ENCODE results near the gene RASSF8.

RASSF8 gene

DNA sequence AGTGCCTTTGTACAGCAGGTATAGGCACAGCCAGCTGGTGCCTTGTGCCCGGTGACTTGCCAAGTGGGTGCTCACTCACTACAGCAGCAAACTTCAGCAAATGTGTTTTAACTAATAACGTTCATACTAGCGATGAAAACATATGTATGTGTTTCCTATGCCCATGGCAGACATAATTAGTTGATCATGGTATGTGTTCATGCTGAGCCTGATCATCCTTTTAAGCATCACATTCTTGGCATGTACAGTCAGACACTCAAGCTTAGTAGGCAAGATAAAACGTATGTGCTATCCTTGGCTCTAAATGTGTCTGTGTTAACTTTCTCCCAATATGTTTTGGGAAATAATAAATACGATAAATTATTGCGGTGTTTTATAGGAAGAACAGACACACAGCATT, 55.6 kb downstream of the RASSF8 start:
- DNase-seq (ENCODE audit: low spot score) = no peak
- TF ChIP-seq, protein P1, sequence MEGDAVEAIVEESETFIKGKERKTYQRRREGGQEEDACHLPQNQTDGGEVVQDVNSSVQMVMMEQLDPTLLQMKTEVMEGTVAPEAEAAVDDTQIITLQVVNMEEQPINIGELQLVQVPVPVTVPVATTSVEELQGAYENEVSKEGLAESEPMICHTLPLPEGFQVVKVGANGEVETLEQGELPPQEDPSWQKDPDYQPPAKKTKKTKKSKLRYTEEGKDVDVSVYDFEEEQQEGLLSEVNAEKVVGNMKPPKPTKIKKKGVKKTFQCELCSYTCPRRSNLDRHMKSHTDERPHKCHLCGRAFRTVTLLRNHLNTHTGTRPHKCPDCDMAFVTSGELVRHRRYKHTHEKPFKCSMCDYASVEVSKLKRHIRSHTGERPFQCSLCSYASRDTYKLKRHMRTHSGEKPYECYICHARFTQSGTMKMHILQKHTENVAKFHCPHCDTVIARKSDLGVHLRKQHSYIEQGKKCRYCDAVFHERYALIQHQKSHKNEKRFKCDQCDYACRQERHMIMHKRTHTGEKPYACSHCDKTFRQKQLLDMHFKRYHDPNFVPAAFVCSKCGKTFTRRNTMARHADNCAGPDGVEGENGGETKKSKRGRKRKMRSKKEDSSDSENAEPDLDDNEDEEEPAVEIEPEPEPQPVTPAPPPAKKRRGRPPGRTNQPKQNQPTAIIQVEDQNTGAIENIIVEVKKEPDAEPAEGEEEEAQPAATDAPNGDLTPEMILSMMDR (conservative IDR thresholded peaks at IDR 0.05; ENCODE audit: low read depth) = no peak
- ChIA-PET CTCF (no interaction called here), POLR2A (ENCODE audit: low non-redundant PET) (interaction anchor here (0.7 kb wide), 1 partner anchor 445 kb away, joined by 4 read pairs; no protein-coding TSS in a partner anchor)
- no peak overlapping the region for H3K27ac ChIP-seq

DNA sequence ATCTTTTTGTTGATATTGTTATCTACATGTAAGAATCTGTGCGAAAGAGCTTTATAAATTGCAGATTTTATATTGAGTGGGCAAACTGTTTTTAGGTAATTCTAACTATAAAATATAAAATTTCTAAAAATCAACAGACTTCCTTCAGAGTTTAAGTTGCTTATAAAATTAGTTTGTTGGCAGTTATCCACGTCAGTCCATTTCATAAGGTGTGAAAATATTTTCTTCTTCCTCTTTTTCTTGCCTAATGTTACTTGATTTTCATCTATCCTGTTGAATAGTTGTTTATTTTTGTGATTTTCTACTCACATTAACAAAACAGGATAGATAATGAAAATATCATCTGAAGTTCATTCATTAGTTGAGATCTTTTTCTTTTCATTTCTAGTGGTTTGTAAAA, 58.0 kb downstream of the RASSF8 start:
- CTCF ChIA-PET = interaction anchor here (0.6 kb wide), 1 partner anchor 515 kb away, joined by 3 read pairs; no protein-coding TSS in a partner anchor
- TF ChIP-seq, protein P1 (conservative IDR thresholded peaks at IDR 0.05; ENCODE audit: low read depth) = no peak
- DNase-seq (ENCODE audit: low spot score) = no peak
- no peak overlapping the region for H3K27ac ChIP-seq
- POLR2A ChIA-PET (ENCODE audit: low non-redundant PET) = no interaction called here

DNA sequence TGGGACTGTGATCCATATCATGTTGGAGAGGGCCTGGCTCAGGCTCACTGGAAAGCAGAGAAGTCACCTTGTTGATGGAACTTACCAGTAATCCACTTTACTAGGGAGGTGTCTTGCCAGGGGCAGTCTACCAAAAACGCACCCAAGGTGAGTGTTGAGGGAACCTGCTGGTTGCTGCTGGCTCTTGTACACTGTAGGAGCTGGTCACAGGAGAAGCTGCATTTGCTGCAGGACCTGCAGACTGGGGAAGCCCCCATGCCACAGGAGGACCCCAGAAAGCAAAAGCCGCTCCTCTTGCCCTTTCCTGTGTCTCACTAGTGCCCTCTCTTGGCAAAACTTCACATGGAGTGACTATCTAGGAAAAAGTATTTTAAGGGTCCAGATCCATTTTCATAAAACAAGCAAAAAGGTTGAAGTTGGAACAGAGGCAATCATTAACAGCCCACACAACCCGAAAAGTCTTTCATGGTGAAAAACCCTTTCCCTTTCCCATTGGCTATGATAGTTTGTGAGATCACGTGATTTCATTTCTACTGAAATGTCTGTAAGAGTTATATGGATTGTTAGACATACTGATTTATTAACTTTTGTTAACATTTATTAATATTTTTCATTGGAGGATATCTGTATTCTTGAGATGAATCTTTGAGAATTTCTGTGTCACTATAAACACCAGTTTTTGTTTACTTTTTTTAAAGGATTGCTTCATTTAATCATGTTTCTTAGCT, 59.2 kb downstream of the RASSF8 start:
- no peak for DNase-seq (ENCODE audit: low spot score)
- TF ChIP-seq, protein P1 (conservative IDR thresholded peaks at IDR 0.05; ENCODE audit: low read depth) = no peak
- ChIA-PET POLR2A (ENCODE audit: low non-redundant PET) (no interaction called here), CTCF (interaction anchor here (0.6 to 0.7 kb wide), 4 partner anchors 127 to 293 kb away, joined by 3 to 4 read pairs (median 3); no protein-coding TSS in a partner anchor)
- no peak overlapping the region for H3K27ac ChIP-seq

DNA sequence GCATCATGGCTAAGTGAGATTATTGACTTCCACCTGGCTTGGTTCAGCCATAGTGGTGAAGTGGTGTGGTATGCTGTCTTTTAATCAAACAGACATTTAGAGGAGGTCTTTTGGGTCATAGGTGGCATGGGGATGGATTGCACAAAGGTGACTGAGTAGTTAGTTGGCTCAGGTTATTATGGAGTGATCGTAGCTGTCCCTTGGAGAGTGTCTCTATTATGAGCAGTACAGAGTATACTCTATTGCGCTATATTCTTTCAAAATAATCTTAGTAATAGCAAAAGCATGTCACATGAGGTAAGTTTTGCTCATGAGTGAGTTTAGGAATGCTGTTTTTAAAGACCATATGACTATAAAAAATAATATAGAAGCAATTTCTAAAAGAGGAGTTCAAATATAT, 60.4 kb downstream of the RASSF8 start:
- no peak overlapping the region for H3K27ac ChIP-seq
- TF ChIP-seq, protein P1 (conservative IDR thresholded peaks at IDR 0.05; ENCODE audit: low read depth) = no peak
- CTCF ChIA-PET = no interaction called here
- no peak for DNase-seq (ENCODE audit: low spot score)
- POLR2A ChIA-PET (ENCODE audit: low non-redundant PET) = no interaction called here

DNA sequence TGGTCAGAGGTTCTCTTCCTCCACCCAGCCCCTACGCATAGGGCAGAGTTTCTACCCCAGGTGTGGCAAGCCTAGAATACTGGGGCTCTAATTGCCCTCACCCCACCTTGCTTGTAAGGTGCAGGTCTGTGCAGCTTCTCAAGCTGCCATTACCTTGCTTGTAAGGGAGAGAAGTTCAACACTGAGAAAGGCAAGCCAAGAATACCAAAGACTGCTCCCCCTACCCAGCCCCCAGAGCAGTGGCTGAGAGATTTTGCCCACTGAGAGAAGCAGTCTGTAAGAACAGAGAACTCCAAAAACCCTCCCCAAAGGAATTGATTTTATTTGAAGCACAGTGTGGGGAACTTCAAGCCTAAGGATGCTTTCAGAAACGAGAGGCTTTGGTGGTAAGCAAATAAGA, 63.1 kb downstream of the RASSF8 start:
- TF ChIP-seq, protein P1 (conservative IDR thresholded peaks at IDR 0.05; ENCODE audit: low read depth) = no peak
- no peak for DNase-seq (ENCODE audit: low spot score)
- ChIA-PET CTCF (interaction anchor here (0.7 kb wide), 2 partner anchors 68 to 583 kb away, joined by 3 read pairs; no protein-coding TSS in a partner anchor), POLR2A (ENCODE audit: low non-redundant PET) (no interaction called here)
- no peak overlapping the region for H3K27ac ChIP-seq

DNA sequence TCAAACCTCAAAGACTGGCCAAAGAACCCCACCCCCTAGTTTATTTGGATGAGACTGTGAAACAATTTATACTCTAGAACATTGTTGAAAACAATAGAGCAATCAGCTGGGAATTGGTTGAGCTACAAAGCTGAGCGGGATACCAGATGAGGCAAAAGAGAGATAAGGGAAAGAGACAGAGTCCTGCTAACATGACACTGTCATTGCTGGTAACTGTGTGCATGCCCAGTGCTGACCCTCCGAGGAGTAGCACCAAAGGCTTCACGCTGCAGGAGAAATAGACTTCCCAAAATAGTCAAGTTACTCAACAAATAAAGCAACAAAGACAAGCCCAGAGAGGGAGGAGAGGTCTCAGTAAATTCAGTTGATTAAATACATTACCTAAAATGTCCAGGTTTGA, 63.6 kb downstream of the RASSF8 start:
- ChIA-PET POLR2A (ENCODE audit: low non-redundant PET) (no interaction called here), CTCF (no interaction called here)
- no peak for DNase-seq (ENCODE audit: low spot score)
- TF ChIP-seq, protein P1 (conservative IDR thresholded peaks at IDR 0.05; ENCODE audit: low read depth) = no peak
- H3K27ac ChIP-seq = no peak overlapping the region

Data from RWPE1 (cell line).